Activated naive CD8-positive, alpha-beta T cell treated with anti-CD3 and anti-CD28 coated beads, Interleukin-2, amount 10 ng/mL, durations not matched to agents 7 days and 5 days (primary cell): Measurements from ENCODE around the gene NLRC3. TPM values are rescaled to one million over a fixed set of nuclear protein-coding genes. Genes with fewer than 3 reads are reported as not detected.

Experiments
- ATAC-seq: fragments of 150-1000 bp; cut with Tn5 transposase; one replicate; pipeline ENCODE4 v1.10.0; 2021; ENCODE audit warnings: low read depth, moderate library complexity
- POLR2A ChIA-PET: fragments of 350-600 bp; sonication (Branson Sonifier 250); formaldehyde crosslinking; loops from one replicate; lab custom pipeline; 2021; ENCODE audit warnings: antibody characterized with exemption; lab: Charles Lee
- DNase-seq: peaks from one replicate; pipeline ENCODE4 v3.0.0; 2021
- H3K27ac Mint-ChIP-seq: one replicate; pipeline ENCODE4 v1.8.0; 2022; ENCODE audit warnings: mild to moderate bottlenecking, mixed read lengths
- H3K27me3 Mint-ChIP-seq: one replicate; pipeline ENCODE4 v1.8.0; 2022; ENCODE audit warnings: mild to moderate bottlenecking, moderate library complexity, mixed read lengths
- H3K36me3 Mint-ChIP-seq: one replicate; pipeline ENCODE4 v1.8.0; 2021; ENCODE audit warnings: mild to moderate bottlenecking, mixed read lengths
- H3K4me1 Mint-ChIP-seq: one replicate; pipeline ENCODE4 v1.8.0; 2021; ENCODE audit warnings: mixed read lengths
- H3K4me3 Mint-ChIP-seq: one replicate; pipeline ENCODE4 v1.8.0; 2022; ENCODE audit warnings: mild to moderate bottlenecking, moderate library complexity, mixed read lengths
- H3K9me3 Mint-ChIP-seq: one replicate; pipeline ENCODE4 v1.8.0; 2021; ENCODE audit warnings: mixed read lengths
- total RNA-seq, 2 experiments: library from RNA; stranded (reverse); gene quantifications; one replicate each; pipeline ENCODE4 v1.2.3, GENCODE V29; 2021

Gene NLRC3
- total RNA-seq, 2 experiments from 2014 or later, result 95.9 to 97.4 TPM

DNA sequence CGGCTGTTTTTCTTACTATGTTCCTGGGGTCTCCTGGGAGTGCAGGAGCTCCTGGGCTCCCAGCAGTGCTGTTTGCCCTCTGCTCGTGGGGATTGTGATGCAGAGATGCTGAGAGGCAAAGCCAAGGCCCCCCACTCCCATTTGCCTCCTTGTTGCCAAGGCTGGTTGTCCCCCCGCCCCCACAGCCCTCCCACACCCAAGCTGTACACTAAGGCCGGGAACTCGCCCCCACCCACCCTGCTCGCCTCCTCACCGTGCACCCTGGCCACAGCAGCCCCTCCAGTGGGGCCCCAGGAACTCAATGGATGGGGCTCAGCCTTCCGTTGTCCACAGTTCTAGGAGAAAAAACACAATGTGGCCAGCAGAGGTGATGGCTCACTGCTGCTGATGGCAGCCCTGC is 10.2 kb downstream of the NLRC3 start:
- POLR2A ChIA-PET, result interaction anchor here (0.7 kb wide), 1 partner anchor 899 kb away, joined by 4 read pairs; no protein-coding TSS in a partner anchor
- no peak for ATAC-seq
- no peak overlapping the region for H3K4me3 Mint-ChIP-seq
- no peaks in the 10 kb centered on the region for H3K27me3 Mint-ChIP-seq
- no peak for DNase-seq
- H3K9me3 Mint-ChIP-seq, result peaks cover 8% of the 10 kb centered on the region
- peaks cover 35% of the 10 kb centered on the region for H3K36me3 Mint-ChIP-seq
- H3K4me1 Mint-ChIP-seq, result peaks cover 8% of the 10 kb centered on the region
- no peak overlapping the region for H3K27ac Mint-ChIP-seq

- ATAC-seq (no peak), DNase-seq (no peak)
- Mint-ChIP-seq H3K4me3 (no peak overlapping the region), H3K4me1 (peaks cover 2% of the 10 kb centered on the region), H3K9me3 (no peaks in the 10 kb centered on the region), H3K27ac (no peak overlapping the region), H3K27me3 (no peaks in the 10 kb centered on the region), H3K36me3 (peaks cover 18% of the 10 kb centered on the region)
- POLR2A ChIA-PET, result no interaction called here
Measured at GRCh38 chr16:3564889-3565141, 12.4 kb downstream of the NLRC3 start.

- Mint-ChIP-seq H3K36me3 (peaks cover 14% of the 10 kb centered on the region), H3K4me1 (peaks cover 2% of the 10 kb centered on the region), H3K9me3 (no peaks in the 10 kb centered on the region), H3K27me3 (no peaks in the 10 kb centered on the region), H3K4me3 (no peak overlapping the region), H3K27ac (no peak overlapping the region)
- DNase-seq (no peak), ATAC-seq (peak; percentile 28)
- POLR2A ChIA-PET, result no interaction called here
Measured at GRCh38 chr16:3564130-3564888, 12.9 kb downstream of the NLRC3 start.

DNA sequence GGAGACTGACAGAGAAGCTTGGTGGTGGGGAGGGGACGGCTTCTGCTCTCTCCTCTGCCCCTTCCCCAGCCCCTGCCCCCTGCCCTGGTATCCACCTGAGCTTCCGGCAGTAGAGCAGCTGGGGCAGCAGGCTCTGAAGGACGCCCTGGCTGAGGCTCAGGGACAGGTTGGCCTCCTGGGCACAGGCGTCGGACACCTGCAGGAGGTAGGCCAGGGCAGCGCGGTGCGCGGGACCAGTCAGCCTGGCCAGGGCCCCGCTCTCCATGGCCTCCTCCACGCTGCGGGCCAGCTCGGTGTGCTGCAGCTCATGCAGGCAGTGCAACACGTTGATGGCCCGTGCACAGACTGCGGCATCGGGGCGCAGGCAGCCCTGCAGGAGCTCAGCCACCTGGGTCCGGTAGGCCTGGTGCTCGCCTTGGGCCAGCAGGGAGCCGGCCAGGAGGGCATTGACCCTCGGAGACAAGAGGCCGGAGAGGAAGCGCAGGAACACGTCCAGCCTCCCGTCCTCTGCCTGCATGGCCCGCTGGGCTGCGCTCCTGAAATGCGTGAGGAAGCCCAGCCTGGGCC is 14.2 kb downstream of the NLRC3 start:
- H3K9me3 Mint-ChIP-seq, result no peaks in the 10 kb centered on the region
- H3K4me3 Mint-ChIP-seq, result no peak overlapping the region

GRCh38 chr16:3561626-3562025 is 15.6 kb downstream of the NLRC3 start:
- peaks cover 25% of the 10 kb centered on the region for H3K36me3 Mint-ChIP-seq
- no peak for DNase-seq
- no peaks in the 10 kb centered on the region for H3K4me1 Mint-ChIP-seq
- H3K4me3 Mint-ChIP-seq, result no peak overlapping the region
- H3K9me3 Mint-ChIP-seq, result no peaks in the 10 kb centered on the region
- no peak overlapping the region for H3K27ac Mint-ChIP-seq
- no peaks in the 10 kb centered on the region for H3K27me3 Mint-ChIP-seq
- ATAC-seq, result no peak
- POLR2A ChIA-PET, result no interaction called here

More for the DNA sequence above, 14.2 kb downstream of the NLRC3 start:
- ATAC-seq, result no peak
- H3K27me3 Mint-ChIP-seq, result no peaks in the 10 kb centered on the region
- POLR2A ChIA-PET, result interaction anchor here (0.6 kb wide), 1 partner anchor 310 kb away, joined by 3 read pairs; no protein-coding TSS in a partner anchor
- DNase-seq, result no peak
- H3K36me3 Mint-ChIP-seq, result peaks cover 16% of the 10 kb centered on the region
- H3K27ac Mint-ChIP-seq, result no peak overlapping the region
- no peaks in the 10 kb centered on the region for H3K4me1 Mint-ChIP-seq

- Mint-ChIP-seq H3K27me3 (no peaks in the 10 kb centered on the region), H3K4me3 (no peak overlapping the region), H3K36me3 (peaks cover 59% of the 10 kb centered on the region), H3K27ac (no peak overlapping the region), H3K9me3 (peaks cover 1% of the 10 kb centered on the region), H3K4me1 (peaks cover 5% of the 10 kb centered on the region)
- ATAC-seq (no peak), DNase-seq (no peak)
- POLR2A ChIA-PET, result no interaction called here
Measured at GRCh38 chr16:3554351-3554928, 22.8 kb downstream of the NLRC3 start.

GRCh38 chr16:3553138-3553923 is 23.9 kb downstream of the NLRC3 start:
- Mint-ChIP-seq H3K9me3 (peaks cover 1% of the 10 kb centered on the region), H3K36me3 (peaks cover 59% of the 10 kb centered on the region), H3K4me3 (no peak overlapping the region), H3K27ac (no peak overlapping the region), H3K4me1 (peaks cover 5% of the 10 kb centered on the region), H3K27me3 (no peaks in the 10 kb centered on the region)
- ATAC-seq (no peak), DNase-seq (no peak)
- POLR2A ChIA-PET, result no interaction called here

- no peak for DNase-seq
- Mint-ChIP-seq H3K4me1 (peaks cover 7% of the 10 kb centered on the region), H3K27me3 (no peaks in the 10 kb centered on the region), H3K36me3 (peaks cover 52% of the 10 kb centered on the region), H3K4me3 (no peak overlapping the region), H3K27ac (peak overlapping the region; percentile 68), H3K9me3 (peaks cover 1% of the 10 kb centered on the region)
- POLR2A ChIA-PET, result no interaction called here
- ATAC-seq, result no peak
Measured at GRCh38 chr16:3550851-3551847, 26.1 kb downstream of the NLRC3 start.

DNA sequence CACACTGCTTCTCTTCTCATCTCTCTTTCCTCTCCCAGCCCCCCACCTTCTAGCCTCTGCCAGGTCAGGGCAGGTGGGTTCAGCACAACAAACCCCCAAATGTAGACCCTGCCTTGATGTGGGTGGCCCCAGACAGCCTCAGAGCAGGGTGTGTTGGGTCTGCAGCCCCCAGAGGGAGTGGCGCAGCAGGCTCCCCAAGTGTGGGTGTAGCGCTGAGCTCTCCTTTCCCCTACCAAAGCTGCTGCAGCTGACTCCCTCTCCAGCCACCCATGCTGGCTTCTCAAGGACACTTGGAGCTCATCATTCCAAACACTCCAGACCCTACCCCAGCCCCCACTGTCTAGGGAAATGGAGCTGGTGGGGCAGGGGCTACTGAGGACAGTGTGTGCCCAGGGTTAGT is 27.3 kb downstream of the NLRC3 start:
- DNase-seq (no peak), ATAC-seq (no peak)
- Mint-ChIP-seq H3K27me3 (no peaks in the 10 kb centered on the region), H3K27ac (no peak overlapping the region), H3K9me3 (peaks cover 1% of the 10 kb centered on the region), H3K4me3 (no peak overlapping the region), H3K4me1 (peaks cover 7% of the 10 kb centered on the region), H3K36me3 (peaks cover 48% of the 10 kb centered on the region)
- POLR2A ChIA-PET, result no interaction called here

GRCh38 chr16:3548859-3549258 is 28.3 kb downstream of the NLRC3 start:
- ATAC-seq, result no peak
- no peak for DNase-seq
- peak overlapping the region; percentile 34 for H3K27ac Mint-ChIP-seq
- H3K36me3 Mint-ChIP-seq, result peaks cover 40% of the 10 kb centered on the region
- H3K27me3 Mint-ChIP-seq, result no peaks in the 10 kb centered on the region
- POLR2A ChIA-PET, result no interaction called here
- H3K9me3 Mint-ChIP-seq, result peaks cover 1% of the 10 kb centered on the region
- no peak overlapping the region for H3K4me3 Mint-ChIP-seq
- peaks cover 5% of the 10 kb centered on the region for H3K4me1 Mint-ChIP-seq

DNA sequence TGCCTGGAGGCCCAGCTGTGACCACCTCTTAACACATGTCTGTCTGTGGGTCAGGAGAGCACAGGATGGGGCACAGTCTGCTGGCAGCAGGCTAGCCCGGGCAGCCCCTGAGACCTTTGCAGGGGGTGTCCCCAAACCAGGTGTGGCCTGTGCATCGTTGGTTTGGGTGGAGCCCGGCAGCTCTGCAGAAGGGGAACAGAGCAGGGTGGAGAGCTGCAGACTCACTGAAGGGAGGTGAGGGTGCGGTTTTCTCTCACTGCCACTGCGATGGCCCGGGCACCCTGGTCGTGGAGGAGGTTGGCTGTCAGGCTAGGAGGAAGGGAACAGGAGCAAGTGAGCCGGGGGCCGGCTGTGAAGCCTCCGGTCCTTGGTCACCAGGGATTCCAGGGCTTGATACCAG is 28.8 kb downstream of the NLRC3 start:
- Mint-ChIP-seq H3K36me3 (peaks cover 41% of the 10 kb centered on the region), H3K4me1 (peaks cover 5% of the 10 kb centered on the region), H3K27me3 (no peaks in the 10 kb centered on the region), H3K9me3 (peaks cover 1% of the 10 kb centered on the region), H3K27ac (peak overlapping the region; percentile 30), H3K4me3 (no peak overlapping the region)
- DNase-seq (no peak), ATAC-seq (no peak)
- POLR2A ChIA-PET, result no interaction called here

DNA sequence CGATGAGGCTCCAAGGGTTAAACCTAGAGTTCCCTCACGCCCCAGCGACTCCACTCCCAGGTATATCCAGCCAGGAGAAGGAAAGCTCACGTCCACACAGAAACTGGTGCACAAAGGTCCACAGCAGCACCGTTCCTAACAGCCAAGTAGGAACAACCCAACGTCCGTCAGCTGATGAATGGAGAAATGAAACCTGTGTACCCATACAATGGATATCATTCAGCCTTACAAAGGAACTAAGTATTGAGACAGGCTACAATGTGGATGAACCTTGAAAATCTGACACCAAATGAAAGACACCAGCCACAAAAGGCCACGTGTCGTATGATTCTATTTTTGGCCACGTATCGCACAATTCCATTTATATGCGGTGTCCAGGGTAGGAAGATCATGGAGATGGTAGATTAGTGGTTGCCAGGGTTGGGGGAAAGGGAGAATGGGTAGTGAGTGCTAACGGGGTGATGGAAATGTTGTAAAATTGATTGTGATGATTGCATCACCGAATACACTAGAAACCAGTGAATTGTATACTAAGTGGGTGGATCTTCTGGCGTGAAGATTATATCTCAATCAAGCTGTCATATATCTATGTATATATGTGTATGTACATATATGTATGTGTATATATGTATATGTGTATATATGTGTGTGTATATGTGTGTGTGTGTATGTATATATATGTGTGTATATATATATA is 30.1 kb downstream of the NLRC3 start:
- ATAC-seq (no peak), DNase-seq (no peak)
- Mint-ChIP-seq H3K27me3 (no peaks in the 10 kb centered on the region), H3K9me3 (peaks cover under 1% of the 10 kb centered on the region), H3K4me3 (no peak overlapping the region), H3K36me3 (peaks cover 34% of the 10 kb centered on the region), H3K4me1 (peaks cover 5% of the 10 kb centered on the region), H3K27ac (peak overlapping the region; percentile 32)
- POLR2A ChIA-PET, result interaction anchor here (0.6 kb wide), 1 partner anchor 86 kb away, joined by 5 read pairs; no protein-coding TSS in a partner anchor
